Liver (tissue), 9 donors: ENCODE measurements around the gene TAF5L. TPM values are rescaled to one million over a fixed set of nuclear protein-coding genes. Genes with fewer than 3 reads are reported as not detected.

Source experiments
- DNase-seq: peaks from one replicate; pipeline ENCODE4 v3.0.0-alpha.2; 2017; ENCODE audit warnings: low spot score
- H3K27ac ChIP-seq, 2 donors: one replicate each; pipeline ENCODE4 v1.7.0; 2013; ENCODE audit warnings: inconsistent platforms in 2 of 2, low read length in 2 of 2, control low read depth in 1 of 2, low read depth in 1 of 2, mild to moderate bottlenecking in 1 of 2
- H3K27me3 ChIP-seq, 4 donors: one replicate each; pipeline versions ENCODE4 v1.6.1 to v1.7.0; 2013; ENCODE audit warnings: low read length in 3 of 4, inconsistent platforms in 1 of 4, mild to moderate bottlenecking in 1 of 4, moderate library complexity in 1 of 4; ENCODE audit not compliant: control insufficient read depth in 4 of 4, insufficient read depth in 4 of 4
- H3K36me3 ChIP-seq, 4 donors: one replicate each; pipeline versions ENCODE4 v1.6.1 to v1.7.0; 2013; ENCODE audit warnings: low read length in 3 of 4, mild to moderate bottlenecking in 3 of 4, low read depth in 1 of 4, moderate library complexity in 1 of 4; ENCODE audit not compliant: control insufficient read depth in 4 of 4, insufficient read depth in 3 of 4
- H3K4me1 ChIP-seq, 4 donors: one replicate each; pipeline versions ENCODE4 v1.6.1 to v1.7.0; 2013; ENCODE audit warnings: low read length in 3 of 4, mild to moderate bottlenecking in 3 of 4, moderate library complexity in 1 of 4; ENCODE audit not compliant: control insufficient read depth in 4 of 4, insufficient read depth in 4 of 4
- H3K4me3 ChIP-seq, 3 donors: one replicate each; pipeline versions ENCODE4 v1.6.1 to v1.7.0; 2013; ENCODE audit warnings: low read length in 3 of 3, control low read depth in 1 of 3, low read depth in 1 of 3, mild to moderate bottlenecking in 1 of 3
- H3K9ac ChIP-seq, 2 donors: one replicate each; pipeline ENCODE4 v1.7.0; 2013; ENCODE audit warnings: low read length in 2 of 2, mild to moderate bottlenecking in 2 of 2, moderate library complexity in 2 of 2, control low read depth in 1 of 2, low read depth in 1 of 2
- H3K9me3 ChIP-seq, 4 donors: one replicate each; pipeline versions ENCODE4 v1.6.1 to v1.7.0; 2013; ENCODE audit warnings: low read length in 3 of 4; ENCODE audit not compliant: control insufficient read depth in 4 of 4
- ATF3 ChIP-seq: IDR thresholded peaks from 2 replicates; pipeline ENCODE4 v1.6.1; 2016; ENCODE audit warnings: antibody characterized with exemption
- EGR1 ChIP-seq, 2 donors: IDR thresholded peaks; 2 replicates each; pipeline ENCODE4 v1.6.1; 2016 to 2018; ENCODE audit warnings: antibody characterized with exemption in 2 of 2, low read depth in 2 of 2
- FOXA1 ChIP-seq: IDR thresholded peaks from 2 replicates; pipeline ENCODE4 v1.6.1; 2016; ENCODE audit warnings: antibody characterized with exemption
- FOXA2 ChIP-seq: IDR thresholded peaks from 2 replicates; pipeline ENCODE4 v1.6.1; 2016; ENCODE audit warnings: antibody characterized with exemption
- GABPA ChIP-seq, 2 donors: IDR thresholded peaks in 1 of 2; conservative IDR thresholded peaks in 1 of 2; 2 replicates each; pipeline ENCODE4 v1.6.1; 2016; ENCODE audit warnings: antibody characterized with exemption in 2 of 2, mild to moderate bottlenecking in 1 of 2, moderate library complexity in 1 of 2
- MAX ChIP-seq: IDR thresholded peaks from 2 replicates; pipeline ENCODE4 v1.6.1; 2016; ENCODE audit warnings: antibody characterized with exemption
- NR2F2 ChIP-seq: IDR thresholded peaks from 2 replicates; pipeline ENCODE4 v1.6.1; 2016; ENCODE audit warnings: antibody characterized with exemption
- RAD21 ChIP-seq, 2 donors: IDR thresholded peaks; 2 replicates each; pipeline ENCODE4 v1.6.1; 2016; ENCODE audit warnings: antibody characterized with exemption in 2 of 2, mild to moderate bottlenecking in 2 of 2
- RXRA ChIP-seq, 2 donors: IDR thresholded peaks; 2 replicates each; pipeline ENCODE4 v1.6.1; 2017 to 2018; ENCODE audit warnings: antibody characterized with exemption in 2 of 2, mild to moderate bottlenecking in 1 of 2
- WGBS: extraction: QIAGEN DNeasy Blood & Tissue Kit; methylation state at CpG from one replicate; pipeline ENCODE4 v1.1.7; 2013; 5-methylcytosine and 5-hydroxymethylcytosine counted together
- polyA plus RNA-seq, 2 donors: library from polyadenylated mRNA; stranded (reverse) in 1 of 2; unstranded in 1 of 2; fragments of 200-250 nt in 1 of 2; fragments of >200 nt in 1 of 2; fragmentation: Nextera tagmentation in 1 of 2; extraction: Ambion mirVana in 1 of 2; gene quantifications; one replicate each; pipeline versions ENCODE4 v1.2.1 to v1.2.3, GENCODE V29; 2013 to 2015
- total RNA-seq, 2 donors: library from RNA; depleted of rRNA; stranded (reverse); fragments of >200 nt; gene quantifications; one replicate each; pipeline ENCODE4 v1.2.3, GENCODE V29; 2014
- TF ChIP-seq, protein P1 (sequence below): fragments of 150-350 bp; IDR thresholded peaks from 2 replicates; pipeline ENCODE4 v1.5.1; 2017; ENCODE audit warnings: improper control_type of control experiment, low read depth, low read length; ENCODE audit not compliant: missing input control
- donor health status: healthy.
- donor health status: healthy.
- donor health status: healthy.
- donor health status: healthy.
- donor health status: healthy.

TAF5L gene
- total and polyA plus RNA-seq, 4 donors = 1.8 to 16.2 (median 10.4) TPM

- DNase-seq = peak; percentile 79
- Histone ChIP-seq H3K27me3 (no peaks in the 10 kb centered on the region), H3K4me1 (no peaks in the 10 kb centered on the region), H3K4me3 (no peak overlapping the region), H3K36me3 (peaks cover 0 to 17% (median 8%) of the 10 kb centered on the region in 4 donors), H3K27ac (no peak overlapping the region), H3K9ac (no peak overlapping the region), H3K9me3 (no peaks in the 10 kb centered on the region)
- 59% methylated on average over 19 of the region's 19 CpGs for WGBS
- TF ChIP-seq, protein P1, sequence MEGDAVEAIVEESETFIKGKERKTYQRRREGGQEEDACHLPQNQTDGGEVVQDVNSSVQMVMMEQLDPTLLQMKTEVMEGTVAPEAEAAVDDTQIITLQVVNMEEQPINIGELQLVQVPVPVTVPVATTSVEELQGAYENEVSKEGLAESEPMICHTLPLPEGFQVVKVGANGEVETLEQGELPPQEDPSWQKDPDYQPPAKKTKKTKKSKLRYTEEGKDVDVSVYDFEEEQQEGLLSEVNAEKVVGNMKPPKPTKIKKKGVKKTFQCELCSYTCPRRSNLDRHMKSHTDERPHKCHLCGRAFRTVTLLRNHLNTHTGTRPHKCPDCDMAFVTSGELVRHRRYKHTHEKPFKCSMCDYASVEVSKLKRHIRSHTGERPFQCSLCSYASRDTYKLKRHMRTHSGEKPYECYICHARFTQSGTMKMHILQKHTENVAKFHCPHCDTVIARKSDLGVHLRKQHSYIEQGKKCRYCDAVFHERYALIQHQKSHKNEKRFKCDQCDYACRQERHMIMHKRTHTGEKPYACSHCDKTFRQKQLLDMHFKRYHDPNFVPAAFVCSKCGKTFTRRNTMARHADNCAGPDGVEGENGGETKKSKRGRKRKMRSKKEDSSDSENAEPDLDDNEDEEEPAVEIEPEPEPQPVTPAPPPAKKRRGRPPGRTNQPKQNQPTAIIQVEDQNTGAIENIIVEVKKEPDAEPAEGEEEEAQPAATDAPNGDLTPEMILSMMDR = peak; percentile 84
- no peak for TF ChIP-seq MAX
- TF ChIP-seq NR2F2 = no peak
- no peak for TF ChIP-seq RXRA (IDR thresholded peaks at IDR 0.05)
- TF ChIP-seq RAD21 (IDR thresholded peaks at IDR 0.05) = peak; percentile 91 to 96
Measured at GRCh38 chr1:229661022-229661877, 35.3 kb upstream of the TAF5L start.

GRCh38 chr1:229657993-229658755 lies 32.3 kb upstream of the TAF5L start:
- TF ChIP-seq MAX (no peak), GABPA (IDR thresholded peaks at IDR 0.05 in 1 of 2, conservative IDR thresholded peaks at IDR 0.05 in 1 of 2) (no peak), NR2F2 (no peak), FOXA2 (no peak), EGR1 (IDR thresholded peaks at IDR 0.05; ENCODE audit: low read depth in 2 of 2) (no peak), ATF3 (no peak), FOXA1 (no peak), RAD21 (IDR thresholded peaks at IDR 0.05) (no peak), RXRA (IDR thresholded peaks at IDR 0.05) (no peak)
- TF ChIP-seq, protein P1 = no peak
- 96% methylated on average over 2 of the region's 2 CpGs for WGBS
- Histone ChIP-seq H3K36me3 (peaks cover 3 to 35% (median 15%) of the 10 kb centered on the region in 4 donors), H3K9me3 (no peaks in the 10 kb centered on the region), H3K27ac (no peak overlapping the region), H3K9ac (no peak overlapping the region), H3K4me3 (no peak overlapping the region), H3K27me3 (no peaks in the 10 kb centered on the region), H3K4me1 (no peaks in the 10 kb centered on the region)
- no peak for DNase-seq
